Thyroid gland (tissue), 4 donors: Measurements from ENCODE around the gene CALY.
"Not testable (repeated sequence)": the region's sequence is repeated elsewhere in the genome, so short reads cannot be mapped to it uniquely, and the experiment has no call there.

Experiments used
- CTCF ChIP-seq, 6 experiments: fragments of 200-600 bp in 3 of 6; fragments of 450-650 bp in 3 of 6; sonication (generic) in 3 of 6; IDR thresholded peaks; one replicate each; pipeline ENCODE4 v1.5.1; 2016 to 2019; ENCODE audit warnings: antibody characterized with exemption in 6 of 6, mild to moderate bottlenecking in 2 of 6, inconsistent platforms in 1 of 6, moderate library complexity in 1 of 6
- POLR2A ChIP-seq, 2 donors: fragments of 450-650 bp; IDR thresholded peaks; one replicate each; pipeline ENCODE4 v1.6.1; 2017; ENCODE audit warnings: antibody characterized with exemption in 2 of 2, mild to moderate bottlenecking in 2 of 2, moderate library complexity in 1 of 2

GRCh38 chr10:133376183-133376582 is 39.5 kb upstream of the CALY start:
- not testable (repeated sequence) for TF ChIP-seq CTCF, POLR2A (IDR thresholded peaks at IDR 0.05)
